Measurements from ENCODE around the gene AMBRA1. TPM values are rescaled to one million over a fixed set of nuclear protein-coding genes. Genes with fewer than 3 reads are reported as not detected.

AMBRA1 gene
- total RNA-seq, 1 donor = 29.1 TPM

GRCh38 chr11:46392421-46393230 is 201.2 kb downstream of the AMBRA1 start:
- H3K4me1 ChIP-seq (ENCODE audit: insufficient read depth, low read length) = peaks cover 41% of the 10 kb centered on the region
- peaks cover 46% of the 10 kb centered on the region for H3K27me3 ChIP-seq (ENCODE audit: insufficient read depth, low read length)
- no peaks in the 10 kb centered on the region for H3K9me3 ChIP-seq (ENCODE audit: low read depth, low read length)
- no peak overlapping the region for H3K4me3 ChIP-seq (ENCODE audit: low read length)

- H3K27me3 ChIP-seq (ENCODE audit: insufficient read depth, low read length) = peaks cover 54% of the 10 kb centered on the region
- H3K4me1 ChIP-seq (ENCODE audit: insufficient read depth, low read length) = peaks cover 41% of the 10 kb centered on the region
- H3K9me3 ChIP-seq (ENCODE audit: low read depth, low read length) = no peaks in the 10 kb centered on the region
- no peak within 1 kb of the TSS for H3K4me3 ChIP-seq (ENCODE audit: low read length)
Measured at GRCh38 chr11:46391578-46392420, 202.0 kb downstream of the AMBRA1 start, which contains the start of gene CHRM4. TSS of gene CHRM4 (minus strand) at chr11:46391776. CDS start at chr11:46386557, 5,219 bp downstream.

GRCh38 chr11:46391186-46391577 is 202.6 kb downstream of the AMBRA1 start:
- Histone ChIP-seq H3K4me1 (ENCODE audit: insufficient read depth, low read length) (peaks cover 41% of the 10 kb centered on the region), H3K9me3 (ENCODE audit: low read depth, low read length) (no peaks in the 10 kb centered on the region), H3K27me3 (ENCODE audit: insufficient read depth, low read length) (peaks cover 59% of the 10 kb centered on the region), H3K4me3 (ENCODE audit: low read length) (no peak overlapping the region)

- Histone ChIP-seq H3K4me3 (ENCODE audit: low read length) (no peak overlapping the region), H3K27me3 (ENCODE audit: insufficient read depth, low read length) (peaks cover 59% of the 10 kb centered on the region), H3K9me3 (ENCODE audit: low read depth, low read length) (no peaks in the 10 kb centered on the region), H3K4me1 (ENCODE audit: insufficient read depth, low read length) (peaks cover 41% of the 10 kb centered on the region)
Measured at GRCh38 chr11:46390331-46391171, 203.3 kb downstream of the AMBRA1 start.

- no peak overlapping the region for H3K4me3 ChIP-seq (ENCODE audit: low read length)
- H3K27me3 ChIP-seq (ENCODE audit: insufficient read depth, low read length) = peaks cover 59% of the 10 kb centered on the region
- H3K4me1 ChIP-seq (ENCODE audit: insufficient read depth, low read length) = peaks cover 41% of the 10 kb centered on the region
- no peaks in the 10 kb centered on the region for H3K9me3 ChIP-seq (ENCODE audit: low read depth, low read length)
Measured at GRCh38 chr11:46389450-46390330, 204.1 kb downstream of the AMBRA1 start.

GRCh38 chr11:46388619-46389449 is 205.0 kb downstream of the AMBRA1 start:
- H3K9me3 ChIP-seq (ENCODE audit: low read depth, low read length) = no peaks in the 10 kb centered on the region
- peaks cover 59% of the 10 kb centered on the region for H3K27me3 ChIP-seq (ENCODE audit: insufficient read depth, low read length)
- H3K4me1 ChIP-seq (ENCODE audit: insufficient read depth, low read length) = peaks cover 41% of the 10 kb centered on the region
- no peak overlapping the region for H3K4me3 ChIP-seq (ENCODE audit: low read length)

GRCh38 chr11:46387919-46388618 is 205.8 kb downstream of the AMBRA1 start:
- Histone ChIP-seq H3K9me3 (ENCODE audit: low read depth, low read length) (no peaks in the 10 kb centered on the region), H3K4me1 (ENCODE audit: insufficient read depth, low read length) (peaks cover 41% of the 10 kb centered on the region), H3K27me3 (ENCODE audit: insufficient read depth, low read length) (peaks cover 55% of the 10 kb centered on the region), H3K4me3 (ENCODE audit: low read length) (no peak overlapping the region)

GRCh38 chr11:46387456-46387855 is 206.4 kb downstream of the AMBRA1 start:
- Histone ChIP-seq H3K4me3 (ENCODE audit: low read length) (no peak overlapping the region), H3K27me3 (ENCODE audit: insufficient read depth, low read length) (peaks cover 57% of the 10 kb centered on the region), H3K4me1 (ENCODE audit: insufficient read depth, low read length) (peaks cover 39% of the 10 kb centered on the region), H3K9me3 (ENCODE audit: low read depth, low read length) (no peaks in the 10 kb centered on the region)

- peaks cover 61% of the 10 kb centered on the region for H3K27me3 ChIP-seq (ENCODE audit: insufficient read depth, low read length)
- peaks cover 39% of the 10 kb centered on the region for H3K4me1 ChIP-seq (ENCODE audit: insufficient read depth, low read length)
- no peak overlapping the region for H3K4me3 ChIP-seq (ENCODE audit: low read length)
- no peaks in the 10 kb centered on the region for H3K9me3 ChIP-seq (ENCODE audit: low read depth, low read length)
Measured at GRCh38 chr11:46386674-46387073, 207.1 kb downstream of the AMBRA1 start.

GRCh38 chr11:46386005-46386578 is 207.7 kb downstream of the AMBRA1 start:
- no peak overlapping the region for H3K4me3 ChIP-seq (ENCODE audit: low read length)
- no peaks in the 10 kb centered on the region for H3K9me3 ChIP-seq (ENCODE audit: low read depth, low read length)
- H3K27me3 ChIP-seq (ENCODE audit: insufficient read depth, low read length) = peaks cover 59% of the 10 kb centered on the region
- peaks cover 38% of the 10 kb centered on the region for H3K4me1 ChIP-seq (ENCODE audit: insufficient read depth, low read length)

- peaks cover 37% of the 10 kb centered on the region for H3K4me1 ChIP-seq (ENCODE audit: insufficient read depth, low read length)
- H3K4me3 ChIP-seq (ENCODE audit: low read length) = no peak overlapping the region
- peaks cover 54% of the 10 kb centered on the region for H3K27me3 ChIP-seq (ENCODE audit: insufficient read depth, low read length)
- H3K9me3 ChIP-seq (ENCODE audit: low read depth, low read length) = no peaks in the 10 kb centered on the region
Measured at GRCh38 chr11:46385169-46386004, 208.4 kb downstream of the AMBRA1 start.
